Measurements from ENCODE around the gene PSMB5.

The PSMB5 gene

DNA sequence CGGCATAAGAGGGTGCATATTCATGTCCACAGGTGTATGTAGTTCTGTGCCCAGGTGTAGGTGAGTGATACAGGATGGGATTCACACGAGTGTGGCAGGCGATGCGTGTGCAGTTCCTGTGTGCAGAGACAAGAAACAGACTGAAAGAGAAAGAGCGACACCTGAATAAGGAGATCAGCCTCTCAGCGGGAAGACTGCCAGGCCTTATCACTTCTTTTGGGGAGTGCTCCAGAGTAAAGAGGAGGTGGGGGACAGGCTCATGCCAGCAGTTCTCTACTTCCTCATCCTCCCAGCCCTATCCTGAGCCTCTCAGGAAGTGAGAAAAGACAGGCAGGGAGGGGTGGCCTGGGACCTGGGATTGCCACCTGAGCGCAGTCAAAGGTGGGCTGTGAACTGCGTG lies 10.1 kb upstream of the PSMB5 start:
- no peak for TF ChIP-seq CTCF (IDR thresholded peaks at IDR 0.05; ENCODE audit: borderline replicate concordance, control extremely low read depth, extremely low read depth, insufficient read depth, missing control alignments)
- in situ Hi-C loops (cut with MboI; ENCODE audit: low sequenced_read_pairs, unreplicated experiment), result no loop called here
- no peak for DNase-seq (ENCODE audit: low spot score)

DNA sequence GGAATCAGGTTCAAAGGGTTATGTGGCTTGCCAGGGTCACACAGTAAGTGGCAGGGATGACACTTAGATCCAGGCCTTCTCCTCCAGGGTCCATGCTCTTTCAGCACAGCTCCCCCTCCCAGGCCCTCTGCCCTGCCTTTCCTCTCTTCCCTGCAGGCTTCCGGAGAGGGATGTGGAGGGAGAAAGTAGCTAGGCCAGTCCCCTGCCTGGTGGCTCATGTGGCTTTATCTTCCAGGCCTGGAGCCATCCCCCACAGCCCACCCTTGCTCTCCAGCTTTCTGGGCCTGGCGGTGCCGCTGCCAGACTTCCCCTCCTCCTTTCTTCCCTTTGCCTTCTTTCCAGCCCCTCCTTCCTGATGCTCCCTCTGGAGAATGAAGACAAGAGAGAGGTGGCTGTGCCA lies 9.1 kb upstream of the PSMB5 start:
- TF ChIP-seq CTCF (IDR thresholded peaks at IDR 0.05; ENCODE audit: borderline replicate concordance, control extremely low read depth, extremely low read depth, insufficient read depth, missing control alignments), result no peak
- no peak for DNase-seq (ENCODE audit: low spot score)
- in situ Hi-C loops (cut with MboI; ENCODE audit: low sequenced_read_pairs, unreplicated experiment), result no loop called here

GRCh38 chr14:23043145-23043544 lies 8.4 kb upstream of the PSMB5 start:
- DNase-seq (ENCODE audit: low spot score), result no peak
- in situ Hi-C loops (cut with MboI; ENCODE audit: low sequenced_read_pairs, unreplicated experiment), result no loop called here
- TF ChIP-seq CTCF (IDR thresholded peaks at IDR 0.05; ENCODE audit: borderline replicate concordance, control extremely low read depth, extremely low read depth, insufficient read depth, missing control alignments), result no peak

DNA sequence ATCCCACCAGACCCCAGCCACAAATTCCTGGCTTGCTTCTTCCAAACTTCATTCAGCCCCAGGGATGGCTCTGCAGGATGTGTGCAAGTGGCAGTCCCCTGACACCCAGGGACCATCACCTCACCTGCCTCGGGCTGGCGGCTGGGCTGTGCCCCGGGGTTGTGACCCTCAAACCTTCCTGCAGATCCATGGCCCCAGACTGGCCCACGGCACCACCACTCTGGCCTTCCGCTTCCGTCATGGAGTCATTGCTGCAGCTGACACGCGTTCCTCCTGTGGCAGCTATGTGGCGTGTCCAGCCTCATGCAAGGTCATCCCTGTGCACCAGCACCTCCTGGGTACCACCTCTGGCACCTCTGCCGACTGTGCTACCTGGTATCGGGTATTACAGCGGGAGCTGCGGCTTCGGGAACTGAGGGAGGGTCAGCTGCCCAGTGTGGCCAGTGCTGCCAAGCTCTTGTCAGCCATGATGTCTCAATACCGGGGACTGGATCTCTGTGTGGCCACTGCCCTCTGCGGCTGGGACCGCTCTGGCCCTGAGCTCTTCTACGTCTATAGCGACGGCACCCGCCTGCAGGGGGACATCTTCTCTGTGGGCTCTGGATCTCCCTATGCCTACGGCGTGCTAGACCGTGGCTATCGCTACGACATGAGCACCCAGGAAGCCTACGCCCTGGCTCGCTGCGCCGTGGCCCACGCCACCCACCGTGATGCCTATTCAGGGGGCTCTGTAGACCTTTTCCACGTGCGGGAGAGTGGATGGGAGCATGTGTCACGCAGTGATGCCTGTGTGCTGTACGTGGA lies 7.7 kb upstream of the PSMB5 start, which contains the start of gene PSMB11:
PSMB11 (plus strand) TSS at position 51 of the 804 bp plus-strand sequence; CDS start at position 65, 14 bp downstream.
- no peak for TF ChIP-seq CTCF (IDR thresholded peaks at IDR 0.05; ENCODE audit: borderline replicate concordance, control extremely low read depth, extremely low read depth, insufficient read depth, missing control alignments)
- in situ Hi-C loops (cut with MboI; ENCODE audit: low sequenced_read_pairs, unreplicated experiment), result no loop called here
- DNase-seq (ENCODE audit: low spot score), result no peak

DNA sequence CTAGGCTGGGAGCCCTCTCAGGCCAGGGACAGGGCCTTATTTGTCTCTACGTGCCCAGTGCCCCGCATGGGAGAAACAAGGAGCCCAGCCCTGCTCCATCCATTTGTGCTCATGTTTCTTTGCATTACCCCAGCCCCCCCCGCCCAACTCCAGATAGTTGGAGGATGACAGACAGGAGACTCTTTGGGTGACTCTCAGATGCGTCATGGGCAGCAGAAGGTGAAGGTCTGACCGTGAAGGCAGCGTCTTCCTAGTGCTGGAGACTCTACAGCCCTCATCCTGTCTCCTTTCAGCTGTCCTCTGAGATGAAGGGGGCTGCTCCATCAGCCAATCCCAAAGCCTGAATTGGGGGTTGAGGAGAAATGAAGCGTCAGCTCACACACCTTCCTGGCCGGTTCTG lies 7.0 kb upstream of the PSMB5 start:
- in situ Hi-C loops (cut with MboI; ENCODE audit: low sequenced_read_pairs, unreplicated experiment), result no loop called here

GRCh38 chr14:23040100-23040499 lies 5.4 kb upstream of the PSMB5 start:
- in situ Hi-C loops (cut with MboI; ENCODE audit: low sequenced_read_pairs, unreplicated experiment), result no loop called here
- TF ChIP-seq CTCF (IDR thresholded peaks at IDR 0.05; ENCODE audit: borderline replicate concordance, control extremely low read depth, extremely low read depth, insufficient read depth, missing control alignments), result no peak
- no peak for DNase-seq (ENCODE audit: low spot score)

More for the DNA sequence above, 7.0 kb upstream of the PSMB5 start:
- TF ChIP-seq CTCF (IDR thresholded peaks at IDR 0.05; ENCODE audit: borderline replicate concordance, control extremely low read depth, extremely low read depth, insufficient read depth, missing control alignments), result no peak
- no peak for DNase-seq (ENCODE audit: low spot score)

All from GM13976 (cell line).